ENCODE data around the gene TMEM82. TPM values are rescaled to one million over a fixed set of nuclear protein-coding genes. Genes with fewer than 3 reads are reported as not detected.
A peak's percentile ranks its signal among the peaks of the same experiment; 100 is the strongest.

TMEM82 gene
- total RNA-seq, 1 donor from 2014 or later = not detected

GRCh38 chr1:15718199-15718601 is 24.1 kb upstream of the TMEM82 start:
- intact Hi-C loops (cut with micrococcal nuclease) = no loop called here
- peak; percentile 45 for ATAC-seq
- peak; percentile 59 for DNase-seq

GRCh38 chr1:15719381-15720120 is 22.7 kb upstream of the TMEM82 start:
- intact Hi-C loops (cut with micrococcal nuclease) = no loop called here
- DNase-seq (no peak), ATAC-seq (no peak)

GRCh38 chr1:15720861-15721260 is 21.4 kb upstream of the TMEM82 start:
- intact Hi-C loops (cut with micrococcal nuclease) = no loop called here
- DNase-seq (peak; percentile 57), ATAC-seq (peak; percentile 60)

- ATAC-seq = no peak
- intact Hi-C loops (cut with micrococcal nuclease) = no loop called here
- no peak for DNase-seq
Measured at GRCh38 chr1:15722411-15722810, 19.9 kb upstream of the TMEM82 start.

GRCh38 chr1:15722836-15723532 is 19.3 kb upstream of the TMEM82 start:
- no peak for DNase-seq
- no peak for ATAC-seq
- intact Hi-C loops (cut with micrococcal nuclease) = no loop called here

GRCh38 chr1:15723631-15724246 is 18.6 kb upstream of the TMEM82 start:
- intact Hi-C loops (cut with micrococcal nuclease) = no loop called here
- ATAC-seq (no peak), DNase-seq (no peak)

GRCh38 chr1:15724949-15725880 is 17.1 kb upstream of the TMEM82 start:
- no peak for DNase-seq
- intact Hi-C loops (cut with micrococcal nuclease) = no loop called here
- no peak for ATAC-seq

GRCh38 chr1:15726508-15726907 is 15.8 kb upstream of the TMEM82 start:
- intact Hi-C loops (cut with micrococcal nuclease) = no loop called here
- no peak for ATAC-seq
- no peak for DNase-seq

GRCh38 chr1:15727021-15727420 is 15.3 kb upstream of the TMEM82 start:
- peak; percentile 18 for ATAC-seq
- intact Hi-C loops (cut with micrococcal nuclease) = no loop called here
- peak; percentile 48 for DNase-seq

GRCh38 chr1:15727424-15727823 is 14.9 kb upstream of the TMEM82 start:
- DNase-seq (peak; percentile 42), ATAC-seq (no peak)

GRCh38 chr1:15727866-15728534 is 14.3 kb upstream of the TMEM82 start:
- DNase-seq = no peak
- intact Hi-C loops (cut with micrococcal nuclease) = no loop called here
- peak; percentile 73 for ATAC-seq

More at GRCh38 chr1:15727424-15727823, 14.9 kb upstream of the TMEM82 start:
- intact Hi-C loops (cut with micrococcal nuclease) = no loop called here

GRCh38 chr1:15728937-15729657 is 13.2 kb upstream of the TMEM82 start:
- no peak for ATAC-seq
- intact Hi-C loops (cut with micrococcal nuclease) = no loop called here
- no peak for DNase-seq

GRCh38 chr1:15730423-15730822 is 11.9 kb upstream of the TMEM82 start:
- intact Hi-C loops (cut with micrococcal nuclease) = no loop called here
- ATAC-seq = no peak
- no peak for DNase-seq

- intact Hi-C loops (cut with micrococcal nuclease) = no loop called here
- no peak for DNase-seq
- ATAC-seq = no peak
Measured at GRCh38 chr1:15730936-15731335, 11.4 kb upstream of the TMEM82 start.

GRCh38 chr1:15731735-15732685 is 10.3 kb upstream of the TMEM82 start:
- DNase-seq = no peak
- intact Hi-C loops (cut with micrococcal nuclease) = no loop called here
- no peak for ATAC-seq

GRCh38 chr1:15732686-15733081 is 9.6 kb upstream of the TMEM82 start:
- DNase-seq (no peak), ATAC-seq (no peak)
- intact Hi-C loops (cut with micrococcal nuclease) = no loop called here

- ATAC-seq = no peak
- no peak for DNase-seq
- intact Hi-C loops (cut with micrococcal nuclease) = no loop called here
Measured at GRCh38 chr1:15733218-15733725, 9.0 kb upstream of the TMEM82 start.
